ENCODE results near the gene GPSM3. TPM values are rescaled to one million over a fixed set of nuclear protein-coding genes. Genes with fewer than 3 reads are reported as not detected.

GPSM3 gene
- total RNA-seq, 1 experiment from 2014 or later, result 11.8 TPM

- TF ChIP-seq CTCF (conservative IDR thresholded peaks at IDR 0.05), result no peak
- Histone ChIP-seq H3K4me1 (ENCODE audit: insufficient read depth, low read length) (peaks cover 7% of the 10 kb centered on the region), H3K4ac (ENCODE audit: low read depth, low read length) (no peak overlapping the region), H2BK12ac (ENCODE audit: insufficient read length, low read depth, low read length) (peak overlapping the region; percentile 38), H3K79me1 (ENCODE audit: insufficient read depth, low read depth, low read length, poor library complexity, severe bottlenecking) (no peaks in the 10 kb centered on the region), H3T11ph (ENCODE audit: low read length) (no peak overlapping the region), H3K23me2 (ENCODE audit: insufficient read length, low read depth, low read length, poor library complexity, severe bottlenecking) (peaks cover 15% of the 10 kb centered on the region), H3K27me3 (ENCODE audit: insufficient read depth, low read length) (no peaks in the 10 kb centered on the region), H3K9ac (ENCODE audit: extremely low read depth, insufficient read length, low read length) (no peak overlapping the region), H4K8ac (replicated peaks; ENCODE audit: insufficient read length, low read depth, low read length) (no peak overlapping the region), H2BK20ac (ENCODE audit: low read depth, low read length, poor library complexity, severe bottlenecking) (no peak overlapping the region), H3K79me2 (ENCODE audit: insufficient read depth, low read length) (no peaks in the 10 kb centered on the region), H4K5ac (ENCODE audit: insufficient read length, low read depth, low read length) (no peak overlapping the region), H2AFZ (ENCODE audit: low read length) (no peak overlapping the region), H2BK120ac (ENCODE audit: low read depth, low read length, poor library complexity, severe bottlenecking) (no peak overlapping the region), H4K20me1 (ENCODE audit: control insufficient read depth, insufficient read depth, insufficient read length) (no peaks in the 10 kb centered on the region), H4K91ac (ENCODE audit: insufficient read length, low read depth, low read length) (no peak overlapping the region), H3K56ac (ENCODE audit: insufficient read length, low read depth, low read length) (no peak overlapping the region), H2BK5ac (ENCODE audit: insufficient read length, low read length) (no peak overlapping the region), H3K4me2 (ENCODE audit: insufficient read depth, insufficient read length, low read length) (peak overlapping the region; percentile 49), H2AK5ac (ENCODE audit: insufficient read length, low read length) (no peak overlapping the region), H3K23ac (ENCODE audit: insufficient read length, low read depth, low read length) (no peak overlapping the region), H3K27ac (ENCODE audit: insufficient read length, low read depth, low read length) (no peak overlapping the region), H2BK15ac (ENCODE audit: low read depth, low read length) (no peak overlapping the region), H3K9me3 (ENCODE audit: control insufficient read depth, low read depth, low read length) (no peaks in the 10 kb centered on the region), H3K18ac (ENCODE audit: insufficient read length, low read depth, low read length) (no peak overlapping the region), H3K14ac (ENCODE audit: insufficient read depth, low read length) (no peak overlapping the region)
- H3K27ac Mint-ChIP-seq, result peak overlapping the region; percentile 39 to 84 (median 74); a peak in 5 of 7 replicates
- peaks cover 12 to 29% (median 27%) of the 10 kb centered on the region in 3 experiments; a peak in 6 of 7 replicates for H3K36me3 Mint-ChIP-seq (ENCODE audit: insufficient read depth in 1 of 3, low read depth in 3 of 3)
- H3K4me3 Mint-ChIP-seq, result peak overlapping the region; percentile 22 to 44; a peak in 3 of 5 replicates
- H3K4me1 Mint-ChIP-seq, result peaks cover 50 to 60% of the 10 kb centered on the region in 2 experiments
- no CpG with 5 or more reads among the region's 8 CpGs for WGBS (ENCODE audit: extremely low coverage, insufficient read length, low lambda C conversion rate)
- peak; percentile 25 for DNase-seq
- no peaks in the 10 kb centered on the region; a peak in 1 of 5 replicates for H3K9me3 Mint-ChIP-seq
- H3K27me3 Mint-ChIP-seq (ENCODE audit: low read depth), result no peaks in the 10 kb centered on the region
Observed at GRCh38 chr6:32190911-32191677, 1.3 kb downstream of the GPSM3 start.

Data from H9 (cell line).